ENCODE results near the gene FBXO42.

FBXO42 gene

DNA sequence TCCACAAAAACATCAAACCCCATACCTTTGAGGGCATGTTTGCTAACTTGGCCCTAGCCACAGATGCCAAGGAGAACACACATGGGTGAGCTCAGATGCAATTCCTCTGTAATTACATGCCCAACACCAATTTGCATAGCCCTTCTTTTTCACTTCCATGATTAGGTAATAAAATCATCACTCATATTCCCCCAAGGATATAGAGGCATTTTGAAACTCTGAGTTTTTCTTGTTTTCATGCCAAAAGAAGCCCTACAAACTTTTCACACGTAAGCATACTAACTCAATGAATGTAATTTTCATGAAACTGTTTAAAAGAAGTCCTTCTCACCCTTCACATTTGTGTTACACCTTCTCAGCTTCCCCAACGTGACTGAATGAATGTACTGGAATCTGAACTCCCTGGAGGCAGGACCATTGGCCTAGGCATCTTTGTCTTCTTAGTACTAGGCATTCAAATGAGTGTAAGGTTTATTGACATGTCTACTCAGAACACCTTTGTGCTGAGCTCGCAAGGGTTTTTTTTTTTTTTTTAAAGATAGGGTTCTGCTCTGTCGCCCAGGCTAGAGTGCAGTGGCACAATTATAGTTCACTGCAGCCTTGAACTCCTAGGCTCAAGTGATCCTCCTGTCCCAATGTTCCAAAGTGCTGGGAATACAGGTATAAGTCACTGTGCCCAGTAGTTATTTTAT lies 31.0 kb downstream of the FBXO42 start:
- DNase-seq: no peak

DNA sequence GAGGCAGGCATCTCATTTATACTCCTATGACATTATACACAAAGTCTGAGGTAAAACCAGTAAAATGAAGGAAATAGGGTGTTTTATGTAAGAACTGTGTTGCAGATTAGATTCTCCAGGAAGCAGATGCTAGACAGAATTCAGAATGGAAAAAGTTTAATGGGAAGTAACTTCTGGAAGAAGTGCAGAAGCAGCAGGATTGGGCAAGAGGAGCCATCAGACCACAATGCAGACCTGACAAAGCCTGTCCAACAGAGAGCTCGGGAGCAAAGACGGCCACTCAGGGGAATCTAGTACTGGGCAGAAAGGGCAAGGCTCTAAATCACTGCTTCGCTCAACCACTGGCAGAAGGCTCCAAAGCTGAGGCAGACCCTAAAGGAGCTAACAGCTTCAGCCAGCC lies 33.7 kb downstream of the FBXO42 start:
- DNase-seq: no peak

GRCh38 chr1:16315437-16315836 lies 36.8 kb downstream of the FBXO42 start:
- no peak for DNase-seq

- no peak for DNase-seq
Measured at GRCh38 chr1:16307222-16307621, 45.1 kb downstream of the FBXO42 start.

DNA sequence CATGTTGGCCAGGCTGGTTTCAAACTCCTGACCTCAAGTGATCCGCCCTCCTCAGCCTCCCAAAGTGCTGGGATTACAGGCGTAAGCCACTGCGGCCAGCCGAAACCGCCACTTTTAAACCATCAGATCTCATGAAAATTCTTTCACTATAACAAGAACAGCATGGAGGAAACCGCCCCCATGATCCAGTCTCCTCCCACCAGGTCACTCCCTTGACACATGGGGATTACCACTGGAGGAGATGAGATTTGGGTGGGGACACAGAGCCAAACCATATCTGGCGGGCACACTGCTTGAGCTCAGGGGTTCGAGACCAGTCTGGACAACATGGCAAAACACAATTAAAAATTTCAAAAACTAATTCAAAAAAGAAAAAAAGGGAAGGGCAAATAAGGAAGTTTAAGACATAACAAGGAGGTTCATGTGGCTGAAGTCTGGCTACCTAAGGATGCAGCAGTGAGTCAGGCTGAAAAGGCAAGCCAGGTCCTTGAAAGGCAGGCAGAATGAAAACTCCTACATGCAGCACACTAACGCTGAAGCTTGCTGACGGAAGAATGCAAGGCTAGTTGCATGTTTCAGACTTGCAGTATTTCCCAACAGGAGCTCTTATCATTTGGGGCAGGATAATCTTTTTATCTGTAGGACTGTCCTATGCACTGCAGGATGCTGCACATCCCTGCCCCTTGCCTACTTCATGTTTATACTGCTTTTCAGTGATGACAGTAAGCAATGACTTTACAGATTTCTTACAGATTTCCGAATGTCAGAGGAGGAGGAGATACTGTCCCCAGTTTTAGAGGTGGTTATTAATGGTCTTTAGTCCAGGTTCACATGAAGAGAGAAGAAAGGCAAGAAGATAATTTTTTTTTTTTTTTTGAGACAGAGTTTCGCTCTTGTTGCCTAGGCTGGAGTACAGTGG lies 49.3 kb downstream of the FBXO42 start:
- no peak for DNase-seq

GRCh38 chr1:16300436-16300835 lies 51.8 kb downstream of the FBXO42 start:
- no peak for DNase-seq

GRCh38 chr1:16298653-16299052 lies 53.6 kb downstream of the FBXO42 start:
- DNase-seq: no peak

DNA sequence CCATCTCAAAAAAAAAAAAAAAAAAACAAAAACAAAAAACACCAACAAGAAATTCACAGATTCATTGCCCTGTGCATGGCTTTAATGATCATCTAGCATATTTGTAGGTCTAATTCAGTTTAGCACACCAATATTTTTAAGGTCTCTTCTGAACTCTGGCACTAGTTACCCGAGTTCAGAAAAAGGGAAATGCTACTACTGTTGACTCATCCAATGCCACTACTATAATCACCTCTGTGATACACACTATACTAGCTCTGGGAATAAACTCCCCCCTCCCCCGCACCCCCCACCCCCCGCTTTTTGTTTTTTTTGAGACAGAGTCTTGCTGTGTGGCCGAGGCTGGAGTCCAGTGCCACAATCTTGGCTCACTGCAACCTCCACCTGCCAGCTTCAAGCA lies 55.6 kb downstream of the FBXO42 start:
- no peak for DNase-seq

- no peak for DNase-seq
Measured at GRCh38 chr1:16294219-16295212, 57.8 kb downstream of the FBXO42 start.

- no peak for DNase-seq
Measured at GRCh38 chr1:16293538-16293937, 58.7 kb downstream of the FBXO42 start.

- no peak for DNase-seq
Measured at GRCh38 chr1:16292739-16293138, 59.5 kb downstream of the FBXO42 start.

GRCh38 chr1:16289959-16290358 lies 62.3 kb downstream of the FBXO42 start:
- no peak for DNase-seq

GRCh38 chr1:16286122-16286521 lies 66.2 kb downstream of the FBXO42 start:
- DNase-seq: no peak

DNA sequence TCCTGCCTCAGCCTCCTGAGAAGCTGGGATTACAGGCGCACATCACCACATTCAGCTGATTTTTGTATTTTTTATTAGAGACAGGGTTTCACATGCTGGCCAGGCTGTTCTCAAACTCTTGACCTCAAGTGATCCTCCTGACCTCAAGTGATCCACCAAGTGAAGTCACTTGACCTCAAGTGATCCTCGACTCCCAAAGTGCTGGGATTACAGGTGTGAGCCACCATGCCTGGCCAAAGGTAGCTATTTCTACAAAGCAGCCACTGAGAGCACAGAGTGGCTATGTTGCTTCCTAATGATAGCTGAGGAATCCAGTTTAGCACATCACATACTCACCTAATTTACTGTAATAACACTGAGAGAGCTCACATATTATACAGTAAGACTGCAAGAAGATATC lies 70.5 kb downstream of the FBXO42 start:
- no peak for DNase-seq

DNA sequence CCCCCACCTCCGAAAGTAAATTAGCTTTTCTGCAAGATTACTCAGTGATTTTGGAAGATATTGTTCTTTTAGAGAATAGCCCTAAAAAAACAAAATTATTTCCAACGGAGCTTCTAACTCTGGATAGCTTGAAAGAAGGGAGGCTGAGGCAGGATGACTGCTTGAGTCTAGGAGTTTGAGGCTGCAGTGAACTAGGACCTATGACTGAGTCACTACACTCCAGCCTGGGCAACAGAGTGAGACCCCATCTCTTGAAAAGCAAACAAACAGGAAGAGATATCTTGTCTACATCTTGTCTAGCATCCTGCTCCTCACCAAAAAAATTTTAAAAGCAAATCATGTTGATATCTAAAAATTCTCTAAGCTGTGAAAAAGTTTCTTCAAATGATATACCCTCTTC lies 73.1 kb downstream of the FBXO42 start:
- DNase-seq: no peak

DNA sequence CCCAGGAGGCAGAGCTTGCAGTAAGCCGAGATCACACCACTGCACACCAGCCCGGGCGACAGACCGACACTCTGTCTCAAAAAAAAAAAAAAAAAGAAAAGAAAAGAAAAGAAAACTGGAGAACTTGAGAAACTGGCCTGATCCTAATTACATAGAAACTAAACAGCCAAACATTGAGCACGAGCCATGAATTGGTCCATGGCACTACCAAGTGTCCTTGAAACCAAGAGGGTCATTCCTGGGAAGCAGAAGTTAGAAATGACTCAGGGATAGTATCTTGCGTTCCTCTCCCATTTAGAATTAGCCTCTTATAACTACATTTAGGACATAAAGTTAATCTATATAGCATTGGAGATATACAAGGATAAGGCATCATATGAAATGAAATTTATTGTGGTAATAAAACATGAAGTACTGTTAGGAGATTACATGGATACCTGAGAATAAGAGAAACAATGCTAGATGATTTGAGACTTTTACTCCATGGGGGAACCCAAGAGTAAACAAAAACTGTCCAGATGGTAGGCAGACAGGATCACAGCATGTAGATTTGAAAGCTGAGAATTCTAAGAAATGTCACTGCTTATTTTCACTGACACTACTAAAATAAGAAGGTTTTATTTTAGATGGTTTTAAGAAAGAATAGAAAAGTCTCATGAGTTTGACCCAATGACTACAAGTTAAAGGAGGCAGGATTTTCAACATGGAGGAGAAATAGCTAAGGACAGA lies 75.8 kb downstream of the FBXO42 start:
- DNase-seq: no peak

DNA sequence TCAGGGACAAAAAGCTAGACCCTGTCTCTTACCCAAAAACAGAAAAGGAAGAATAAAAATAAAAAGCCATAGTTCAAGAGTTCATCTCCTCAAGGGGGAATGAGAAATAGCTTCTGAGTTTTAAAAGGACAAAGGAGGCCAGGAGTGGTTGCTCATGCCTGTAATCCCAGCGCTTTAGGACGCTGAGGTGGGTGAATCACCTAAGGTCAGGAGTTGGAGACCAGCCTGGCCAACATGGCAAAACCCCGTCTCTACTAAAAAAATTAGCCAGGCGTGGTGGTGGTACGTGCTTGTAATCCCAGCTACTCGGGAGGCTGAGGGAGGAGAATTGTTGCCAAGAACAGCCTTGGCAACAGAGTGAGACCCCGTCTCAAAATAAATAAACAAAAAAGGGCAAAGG lies 76.7 kb downstream of the FBXO42 start:
- no peak for DNase-seq

- no peak for DNase-seq
Measured at GRCh38 chr1:16267690-16268180, 84.5 kb downstream of the FBXO42 start.

DNA sequence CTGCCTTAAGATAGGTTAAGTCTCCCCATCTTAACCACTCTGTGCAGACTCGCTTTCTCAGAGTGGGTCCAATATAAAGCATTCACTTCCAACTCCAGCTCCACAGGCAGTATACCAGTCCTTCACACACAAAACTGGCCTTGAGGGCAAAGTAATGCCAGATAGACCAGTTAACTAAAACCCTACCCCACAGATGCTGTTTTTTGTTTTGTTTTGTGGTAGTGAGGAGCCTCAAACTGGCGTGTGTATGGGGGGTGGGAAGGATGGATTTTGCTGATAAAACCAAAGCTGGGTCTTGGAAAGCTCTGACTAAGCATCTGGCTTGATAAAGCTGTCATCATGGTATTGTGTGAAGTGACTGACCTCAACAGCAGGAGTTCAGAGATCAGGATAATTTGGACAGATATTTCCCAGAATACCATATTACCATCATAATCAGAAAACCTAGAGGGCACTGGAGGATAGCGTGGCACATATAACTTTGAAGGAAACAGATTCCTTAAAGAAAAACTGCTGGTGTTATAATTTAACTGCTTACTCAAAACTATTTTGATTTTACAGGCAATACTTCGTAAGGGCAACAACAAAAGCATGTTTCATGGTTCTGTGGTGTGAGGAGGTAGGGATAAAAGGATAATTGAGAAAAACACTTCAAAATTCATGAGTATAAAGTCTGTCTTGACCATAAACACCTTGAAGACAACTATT lies 85.7 kb downstream of the FBXO42 start:
- no peak for DNase-seq

- no peak for DNase-seq
Measured at GRCh38 chr1:16262067-16262466, 90.2 kb downstream of the FBXO42 start.

- DNase-seq: no peak
Measured at GRCh38 chr1:16260814-16261213, 91.5 kb downstream of the FBXO42 start.

All from activated CD4-positive, alpha-beta T cell treated with anti-CD3 and anti-CD28 coated beads, Interleukin-2, amount 50 U/mL, for 4 hours (primary cell).